ENCODE measurements around the gene TPD52L2. TPM values are rescaled to one million over a fixed set of nuclear protein-coding genes. Genes with fewer than 3 reads are reported as not detected.
A peak's percentile ranks its signal among the peaks of the same experiment; 100 is the strongest.

Gene TPD52L2
- total RNA-seq, 1 experiment from 2014 or later = 293 TPM

GRCh38 chr20:63894358-63895201 lies 29.5 kb downstream of the TPD52L2 start, which contains the start of gene DNAJC5:
Gene DNAJC5 (plus strand): TSS chr20:63895126. CDS start chr20:63928346, 33,220 bp downstream.
- Mint-ChIP-seq H3K36me3 (ENCODE audit: insufficient read depth, unreplicated experiment) (peaks cover 68% of the 10 kb centered on the region), H3K4me3 (ENCODE audit: unreplicated experiment) (peak within 1 kb of the TSS; percentile 76), H3K27me3 (ENCODE audit: insufficient read depth, unreplicated experiment) (no peaks in the 10 kb centered on the region), H3K4me1 (ENCODE audit: low read depth, unreplicated experiment) (peaks cover 27% of the 10 kb centered on the region), H3K9me3 (ENCODE audit: unreplicated experiment) (no peaks in the 10 kb centered on the region), H3K27ac (ENCODE audit: unreplicated experiment) (peak within 1 kb of the TSS; percentile 85)
- Histone ChIP-seq H3K27me3 (replicated peaks; ENCODE audit: control insufficient read depth, insufficient read depth, low read length) (no peaks in the 10 kb centered on the region), H3K4me3 (ENCODE audit: low read depth, low read length) (peak within 1 kb of the TSS; percentile 61), H3K36me3 (ENCODE audit: control insufficient read depth, insufficient read depth, low read length) (peaks cover 4% of the 10 kb centered on the region), H3K9me3 (no peaks in the 10 kb centered on the region), H3K4me1 (peaks cover 27% of the 10 kb centered on the region)
- intact Hi-C loops (cut with micrococcal nuclease; ENCODE audit: unreplicated experiment) = loop anchor here (1.0 to 10.0 kb wide), 4 partner anchors 29 to 270 kb away; partner anchors contain the start of genes GMEB2, TCEA2, TPD52L2 and UCKL1
- no TSS peak for BruUV-seq (replicated peaks)
- no peak for TF ChIP-seq CTCF (IDR thresholded peaks at IDR 0.05; ENCODE audit: insufficient read depth in 1 of 2, low read depth in 1 of 2, low read length in 1 of 2, severe bottlenecking in 1 of 2, unreplicated experiment in 1 of 2)
- ChIA-PET CTCF (interaction anchor here (0.8 to 2.8 kb wide), 5 partner anchors 30 to 86 kb away, joined by 3 to 11 read pairs (median 5); partner anchors contain the start of genes PRPF6, SAMD10, TPD52L2 and UCKL1), POLR2A (interaction anchor here (0.6 to 3.9 kb wide), 4 partner anchors 15 to 253 kb away, joined by 3 to 49 read pairs (median 8); partner anchors contain the start of gene TPD52L2)
- DNase-seq = peak; percentile 99 to 100

DNA sequence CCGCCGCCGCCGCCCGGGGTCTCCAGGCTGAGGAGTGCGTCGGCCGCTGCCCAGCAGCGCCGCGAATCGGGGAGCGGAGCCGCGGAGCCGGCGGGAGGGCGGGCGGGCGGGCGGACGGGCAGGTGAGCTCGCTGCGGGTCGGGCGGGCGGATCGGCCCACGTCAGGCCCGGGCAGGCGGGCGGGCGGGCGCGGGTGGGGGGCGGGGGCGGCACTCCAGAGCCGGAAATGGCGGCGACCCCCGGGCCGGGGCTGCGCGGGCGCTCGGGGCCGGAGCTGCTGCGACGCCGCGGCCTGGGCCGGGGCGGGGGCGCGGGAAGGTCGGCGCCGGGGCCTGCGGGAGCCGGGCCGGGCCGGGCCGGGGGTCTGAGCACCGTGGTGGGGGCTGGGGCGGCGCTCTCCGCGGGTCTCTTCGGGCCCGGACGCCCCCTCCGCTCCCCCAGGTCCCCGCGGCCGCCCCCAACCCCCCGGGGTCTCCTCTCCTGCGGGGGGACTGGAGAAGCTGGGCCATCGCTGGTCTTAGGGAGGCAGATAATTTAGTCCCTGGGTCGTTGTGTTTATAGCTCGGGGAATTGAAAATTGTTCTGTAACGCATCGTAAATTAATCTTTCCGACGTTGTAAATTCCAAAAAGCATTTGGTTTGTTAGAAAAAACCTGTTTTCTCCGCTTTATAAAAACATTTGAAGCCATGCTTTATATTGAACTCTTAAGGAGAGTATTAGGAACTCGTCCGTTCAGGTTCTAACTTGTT lies 30.3 kb downstream of the TPD52L2 start:
- Mint-ChIP-seq H3K4me1 (ENCODE audit: low read depth, unreplicated experiment) (peaks cover 27% of the 10 kb centered on the region), H3K9me3 (ENCODE audit: unreplicated experiment) (no peaks in the 10 kb centered on the region), H3K27ac (ENCODE audit: unreplicated experiment) (peak overlapping the region; percentile 85), H3K4me3 (ENCODE audit: unreplicated experiment) (peak overlapping the region; percentile 76), H3K27me3 (ENCODE audit: insufficient read depth, unreplicated experiment) (no peaks in the 10 kb centered on the region), H3K36me3 (ENCODE audit: insufficient read depth, unreplicated experiment) (peaks cover 60% of the 10 kb centered on the region)
- Histone ChIP-seq H3K4me1 (peaks cover 21% of the 10 kb centered on the region), H3K36me3 (ENCODE audit: control insufficient read depth, insufficient read depth, low read length) (peaks cover 3% of the 10 kb centered on the region), H3K9me3 (no peaks in the 10 kb centered on the region), H3K4me3 (ENCODE audit: low read depth, low read length) (peak overlapping the region; percentile 61), H3K27me3 (replicated peaks; ENCODE audit: control insufficient read depth, insufficient read depth, low read length) (no peaks in the 10 kb centered on the region)
- no peak for DNase-seq
- CTCF ChIA-PET = interaction anchor here (0.5 to 2.8 kb wide), 5 partner anchors 60 to 208 kb away, joined by 3 to 11 read pairs (median 5); partner anchors contain the start of gene PRPF6
- intact Hi-C loops (cut with micrococcal nuclease; ENCODE audit: unreplicated experiment) = loop anchor here (2.0 to 10.0 kb wide), 3 partner anchors 61 to 271 kb away; partner anchors contain the start of genes GMEB2, TCEA2 and UCKL1
- POLR2A ChIA-PET = interaction anchor here (0.5 to 3.9 kb wide), 5 partner anchors 16 to 374 kb away, joined by 3 to 49 read pairs (median 3); partner anchors contain the start of genes PPDPF and TPD52L2
- TF ChIP-seq CTCF (IDR thresholded peaks at IDR 0.05; ENCODE audit: insufficient read depth in 1 of 2, low read depth in 1 of 2, low read length in 1 of 2, severe bottlenecking in 1 of 2, unreplicated experiment in 1 of 2) = no peak
- BruUV-seq (replicated peaks) = no TSS peak

- peaks cover 27% of the 10 kb centered on the region for H3K4me1 Mint-ChIP-seq (ENCODE audit: low read depth, unreplicated experiment)
- H3K4me1 ChIP-seq = peaks cover 21% of the 10 kb centered on the region
- POLR2A ChIA-PET = interaction anchor here (0.5 to 3.9 kb wide), 5 partner anchors 15 to 375 kb away, joined by 3 to 49 read pairs (median 3); partner anchors contain the start of genes PPDPF and TPD52L2
- DNase-seq = no peak
- no peak for TF ChIP-seq CTCF (IDR thresholded peaks at IDR 0.05; ENCODE audit: insufficient read depth in 1 of 2, low read depth in 1 of 2, low read length in 1 of 2, severe bottlenecking in 1 of 2, unreplicated experiment in 1 of 2)
- peak overlapping the region; percentile 85 for H3K27ac Mint-ChIP-seq (ENCODE audit: unreplicated experiment)
- peak overlapping the region; percentile 61 for H3K4me3 ChIP-seq (ENCODE audit: low read depth, low read length)
- peak overlapping the region; percentile 76 for H3K4me3 Mint-ChIP-seq (ENCODE audit: unreplicated experiment)
- intact Hi-C loops (cut with micrococcal nuclease; ENCODE audit: unreplicated experiment) = loop anchor here (1.0 to 10.0 kb wide), 4 partner anchors 12 to 271 kb away; partner anchors contain the start of genes GMEB2, TCEA2 and UCKL1
- H3K36me3 ChIP-seq (ENCODE audit: control insufficient read depth, insufficient read depth, low read length) = peaks cover 2% of the 10 kb centered on the region
- BruUV-seq (replicated peaks) = TSS peak; percentile 67
- H3K9me3 ChIP-seq = no peaks in the 10 kb centered on the region
- CTCF ChIA-PET = interaction anchor here (0.5 to 2.8 kb wide), 5 partner anchors 59 to 209 kb away, joined by 3 to 11 read pairs (median 5); partner anchors contain the start of gene PRPF6
- no peaks in the 10 kb centered on the region for H3K9me3 Mint-ChIP-seq (ENCODE audit: unreplicated experiment)
- H3K27me3 ChIP-seq (replicated peaks; ENCODE audit: control insufficient read depth, insufficient read depth, low read length) = no peaks in the 10 kb centered on the region
- no peaks in the 10 kb centered on the region for H3K27me3 Mint-ChIP-seq (ENCODE audit: insufficient read depth, unreplicated experiment)
- H3K36me3 Mint-ChIP-seq (ENCODE audit: insufficient read depth, unreplicated experiment) = peaks cover 59% of the 10 kb centered on the region
These were observed 30.8 kb downstream of the TPD52L2 start for GRCh38 chr20:63895952-63896263.
